GM13976 (cell line): ENCODE results near the gene EDA2R.

ENCODE experiments used
- DNase-seq: peaks from one replicate; pipeline ENCODE4 v3.0.0; 2012; ENCODE audit warnings: low spot score
- CTCF ChIP-seq: IDR thresholded peaks from 2 replicates; pipeline ENCODE4 v1.5.1; 2012; ENCODE audit warnings: borderline replicate concordance, mild to moderate bottlenecking; ENCODE audit not compliant: insufficient read depth; ENCODE audit errors: extremely low read depth, missing control alignments, control extremely low read depth
- in situ Hi-C: fragments of 300-500 bp; cut with MboI; formaldehyde crosslinking; loops from one replicate; pipeline ENCODE4 v1.12.0; 2022; ENCODE audit warnings: low sequenced_read_pairs, mixed read lengths, inconsistent platforms; ENCODE audit not compliant: unreplicated experiment

The EDA2R gene

GRCh38 chrX:66632981-66633380, 5.9 kb downstream of the EDA2R start:
- DNase-seq: no peak
- in situ Hi-C loops: no loop called here
- TF ChIP-seq CTCF: no peak

- DNase-seq: no peak
- no peak for TF ChIP-seq CTCF
- in situ Hi-C loops: no loop called here
Observed at GRCh38 chrX:66632473-66632872, 6.4 kb downstream of the EDA2R start.

GRCh38 chrX:66625525-66625924, 13.4 kb downstream of the EDA2R start:
- TF ChIP-seq CTCF: no peak
- no peak for DNase-seq
- in situ Hi-C loops: no loop called here

- TF ChIP-seq CTCF: no peak
- DNase-seq: no peak
- in situ Hi-C loops: no loop called here
Observed at GRCh38 chrX:66622209-66622608, 16.7 kb downstream of the EDA2R start.

GRCh38 chrX:66616944-66617343, 21.9 kb downstream of the EDA2R start:
- no peak for DNase-seq
- TF ChIP-seq CTCF: no peak
- in situ Hi-C loops: no loop called here

GRCh38 chrX:66602381-66602938, 36.4 kb downstream of the EDA2R start:
- TF ChIP-seq CTCF: no peak
- in situ Hi-C loops: no loop called here
- no peak for DNase-seq

- DNase-seq: no peak
- TF ChIP-seq CTCF: no peak
- in situ Hi-C loops: no loop called here
Observed at GRCh38 chrX:66601522-66601921, 37.4 kb downstream of the EDA2R start.
